ENCODE measurements around the gene MAGED2. TPM values are rescaled to one million over a fixed set of nuclear protein-coding genes. Genes with fewer than 3 reads are reported as not detected.
"Not testable (repeated sequence)": the region's sequence is repeated elsewhere in the genome, so short reads cannot be mapped to it uniquely, and the experiment has no call there.

Gene MAGED2
- 216 and 227 TPM in 2 replicates for total RNA-seq (2014; rRNA removed; shearing (Covaris generic))

DNA sequence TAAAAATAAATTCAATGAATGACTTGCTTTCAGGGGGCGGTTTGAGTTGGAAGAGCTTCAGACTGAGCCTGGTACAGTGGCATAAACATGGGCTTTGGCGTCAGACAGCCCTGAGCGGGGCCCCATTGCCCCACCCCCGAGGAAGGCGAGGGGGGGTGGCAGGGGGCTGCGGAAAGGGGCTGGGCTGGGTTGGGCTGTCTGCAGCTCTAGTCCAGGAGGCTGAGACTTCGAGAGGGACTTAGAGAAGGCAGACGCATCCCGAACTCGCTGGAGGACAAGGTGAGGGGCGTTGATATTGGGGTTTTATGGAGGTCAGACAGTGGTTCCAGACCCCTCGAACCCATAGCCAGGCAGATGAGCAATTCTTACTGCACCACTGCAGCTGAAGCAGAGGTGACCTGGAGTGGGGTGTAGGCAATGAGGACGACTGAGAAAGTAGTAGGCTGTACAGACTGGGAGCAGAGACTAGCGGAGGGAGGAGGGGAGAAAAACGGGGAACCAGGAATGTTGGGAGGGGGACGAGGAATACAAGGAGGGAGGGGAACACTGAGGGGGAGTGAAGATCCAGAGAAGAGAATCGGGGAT is at the start of gene MAGED2:
Gene MAGED2 (plus strand): TSS at position 222 of the 585 bp plus-strand sequence. CDS start 1,587 bp downstream, outside the sequence.
- DNase-seq, result peak; percentile 67
- peaks cover 24% of the 10 kb centered on the region for H3K36me3 ChIP-seq (replicated peaks; ENCODE audit: control insufficient read depth, insufficient read depth, low read length)
- H3K4me3 ChIP-seq (ENCODE audit: insufficient read depth, low read depth, low read length), result peak within 1 kb of the TSS; percentile 55
- no peaks in the 10 kb centered on the region for H3K27me3 ChIP-seq (ENCODE audit: control insufficient read depth, insufficient read depth, low read length)

DNA sequence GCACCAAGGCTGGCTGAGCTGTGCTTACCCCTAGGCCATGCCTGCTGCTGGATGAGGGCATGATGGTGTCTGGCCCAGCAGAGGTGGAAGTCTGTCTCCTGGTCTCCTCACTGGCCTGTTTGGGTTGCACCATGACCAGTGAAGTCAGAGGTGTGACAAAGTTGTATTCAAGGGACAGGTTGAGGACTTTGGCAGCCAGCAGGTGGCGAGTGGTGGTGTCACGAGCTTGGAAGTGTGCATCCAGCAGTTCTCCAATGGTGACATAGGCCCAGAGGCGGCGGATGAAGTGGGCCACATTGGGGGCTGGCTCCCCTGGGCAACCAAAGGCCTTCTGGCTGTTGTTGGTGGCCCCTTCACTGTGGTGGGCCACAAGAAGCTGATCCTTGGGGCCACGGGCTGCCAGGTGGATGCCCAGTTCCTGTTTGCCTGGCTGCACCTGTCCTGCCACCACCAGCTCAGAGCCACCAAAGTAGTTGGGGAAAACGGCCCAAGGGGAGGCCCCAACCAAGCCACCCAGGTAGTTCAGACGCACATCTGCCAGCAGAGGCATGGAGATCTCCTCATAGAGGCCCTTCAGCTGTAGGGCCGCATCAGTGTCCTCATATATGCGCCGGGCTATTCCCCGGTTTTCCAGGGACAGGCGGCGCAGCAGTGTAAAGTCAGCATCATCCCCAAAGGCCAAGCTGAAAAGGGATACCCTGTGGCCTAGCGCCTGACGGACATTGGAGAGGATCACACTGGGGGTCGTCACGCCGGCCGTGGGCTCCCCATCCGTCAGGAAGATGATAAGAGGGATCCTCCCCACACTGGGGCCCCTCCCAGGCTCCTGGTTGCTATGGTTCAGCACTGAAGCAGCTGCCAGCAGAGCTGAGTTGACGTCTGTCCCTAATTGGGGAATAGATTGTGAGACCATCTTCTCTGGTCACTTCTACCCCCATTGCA is 49.2 kb upstream of the MAGED2 start:
- DNase-seq, result no peak
- Histone ChIP-seq H3K4me3 (ENCODE audit: insufficient read depth, low read depth, low read length) (no peak overlapping the region), H3K27me3 (ENCODE audit: control insufficient read depth, insufficient read depth, low read length) (no peaks in the 10 kb centered on the region), H3K36me3 (replicated peaks; ENCODE audit: control insufficient read depth, insufficient read depth, low read length) (no peaks in the 10 kb centered on the region)

- not testable (repeated sequence) for H3K4me3 ChIP-seq (ENCODE audit: insufficient read depth, low read depth, low read length); H3K36me3 ChIP-seq (replicated peaks; ENCODE audit: control insufficient read depth, insufficient read depth, low read length); H3K27me3 ChIP-seq (ENCODE audit: control insufficient read depth, insufficient read depth, low read length)
- DNase-seq, result peak; percentile 39
Observed at GRCh38 chrX:54774391-54775094, 33.0 kb upstream of the MAGED2 start.

- Histone ChIP-seq H3K36me3 (replicated peaks; ENCODE audit: control insufficient read depth, insufficient read depth, low read length) (no peaks in the 10 kb centered on the region), H3K27me3 (ENCODE audit: control insufficient read depth, insufficient read depth, low read length) (no peaks in the 10 kb centered on the region), H3K4me3 (ENCODE audit: insufficient read depth, low read depth, low read length) (no peak overlapping the region)
- no peak for DNase-seq
Observed at GRCh38 chrX:54776061-54776460, 31.5 kb upstream of the MAGED2 start.

- Histone ChIP-seq H3K27me3 (ENCODE audit: control insufficient read depth, insufficient read depth, low read length) (no peaks in the 10 kb centered on the region), H3K36me3 (replicated peaks; ENCODE audit: control insufficient read depth, insufficient read depth, low read length) (no peaks in the 10 kb centered on the region), H3K4me3 (ENCODE audit: insufficient read depth, low read depth, low read length) (no peak overlapping the region)
- no peak for DNase-seq
Observed at GRCh38 chrX:54776987-54777672, 30.4 kb upstream of the MAGED2 start.

DNA sequence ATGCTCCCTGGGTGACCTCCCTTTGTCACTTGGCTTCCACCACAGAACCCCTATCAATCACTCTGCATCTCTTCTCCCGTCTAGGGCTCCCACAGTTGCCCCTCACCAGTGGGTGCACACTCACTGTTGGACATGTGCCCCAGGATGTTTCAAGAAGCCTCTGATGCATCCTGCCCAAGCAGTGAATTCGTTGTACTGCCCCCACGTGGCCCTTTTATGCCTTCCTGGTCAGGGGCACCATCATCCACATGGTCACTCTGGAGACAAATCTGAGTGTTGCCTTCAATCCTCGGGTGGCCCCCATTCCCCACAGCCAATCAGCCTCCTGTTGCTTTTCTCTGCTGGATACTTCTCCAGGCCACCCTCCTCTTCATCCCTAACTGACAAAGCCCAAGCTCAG is 21.6 kb upstream of the MAGED2 start:
- no peak overlapping the region for H3K4me3 ChIP-seq (ENCODE audit: insufficient read depth, low read depth, low read length)
- no peaks in the 10 kb centered on the region for H3K27me3 ChIP-seq (ENCODE audit: control insufficient read depth, insufficient read depth, low read length)
- no peaks in the 10 kb centered on the region for H3K36me3 ChIP-seq (replicated peaks; ENCODE audit: control insufficient read depth, insufficient read depth, low read length)
- DNase-seq, result no peak

- no peaks in the 10 kb centered on the region for H3K36me3 ChIP-seq (replicated peaks; ENCODE audit: control insufficient read depth, insufficient read depth, low read length)
- peak; percentile 43 for DNase-seq
Observed at GRCh38 chrX:54786967-54787366, 20.6 kb upstream of the MAGED2 start.

GRCh38 chrX:54788446-54788845 is 19.1 kb upstream of the MAGED2 start:
- DNase-seq, result no peak
- no peaks in the 10 kb centered on the region for H3K36me3 ChIP-seq (replicated peaks; ENCODE audit: control insufficient read depth, insufficient read depth, low read length)
- no peak overlapping the region for H3K4me3 ChIP-seq (ENCODE audit: insufficient read depth, low read depth, low read length)
- H3K27me3 ChIP-seq (ENCODE audit: control insufficient read depth, insufficient read depth, low read length), result no peaks in the 10 kb centered on the region

More at GRCh38 chrX:54786967-54787366, 20.6 kb upstream of the MAGED2 start:
- Histone ChIP-seq H3K4me3 (ENCODE audit: insufficient read depth, low read depth, low read length) (no peak overlapping the region), H3K27me3 (ENCODE audit: control insufficient read depth, insufficient read depth, low read length) (no peaks in the 10 kb centered on the region)

DNA sequence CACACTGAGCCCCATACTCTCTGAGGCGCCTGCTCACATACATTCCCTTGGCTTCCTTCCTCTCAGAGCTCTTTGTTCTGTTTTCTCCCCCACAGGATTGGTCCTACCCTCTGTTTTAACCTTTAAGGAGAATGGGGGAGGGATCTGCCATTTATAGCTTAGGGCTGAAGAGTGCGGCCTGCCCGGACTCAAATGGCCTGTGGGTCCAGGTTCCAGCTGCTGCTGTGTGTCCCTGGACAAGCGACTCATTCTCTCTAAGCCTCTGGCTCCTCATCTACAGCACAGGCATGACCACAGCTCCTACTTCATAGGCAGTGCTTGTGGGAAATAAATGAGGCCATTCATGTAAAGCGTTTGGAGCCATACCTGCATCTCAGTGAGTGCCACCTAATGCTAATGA is 18.1 kb upstream of the MAGED2 start:
- not testable (repeated sequence) for H3K27me3 ChIP-seq (ENCODE audit: control insufficient read depth, insufficient read depth, low read length); H3K4me3 ChIP-seq (ENCODE audit: insufficient read depth, low read depth, low read length); H3K36me3 ChIP-seq (replicated peaks; ENCODE audit: control insufficient read depth, insufficient read depth, low read length); DNase-seq

DNA sequence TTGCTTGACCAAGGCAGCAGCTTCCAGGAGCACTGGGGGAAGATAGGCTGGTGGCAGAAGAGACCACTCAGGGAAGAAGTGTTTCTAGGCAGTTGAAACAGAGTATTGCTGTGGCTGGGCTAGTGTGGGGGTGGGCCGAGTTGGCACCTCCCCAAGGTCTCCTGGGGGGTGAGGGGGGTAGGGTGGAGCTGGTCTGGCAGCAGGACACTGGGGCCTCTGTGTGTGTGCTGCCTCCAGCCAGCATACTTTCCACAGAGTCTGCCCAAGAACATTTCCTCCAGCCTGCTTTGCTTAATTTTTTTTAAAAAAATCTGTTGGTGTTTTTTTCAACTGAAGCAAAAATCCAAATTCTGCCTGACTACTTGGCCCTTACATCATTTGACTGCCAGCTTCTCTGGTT is 13.5 kb upstream of the MAGED2 start:
- DNase-seq, result no peak
- Histone ChIP-seq H3K4me3 (ENCODE audit: insufficient read depth, low read depth, low read length) (no peak overlapping the region), H3K27me3 (ENCODE audit: control insufficient read depth, insufficient read depth, low read length) (no peaks in the 10 kb centered on the region), H3K36me3 (replicated peaks; ENCODE audit: control insufficient read depth, insufficient read depth, low read length) (no peaks in the 10 kb centered on the region)

GRCh38 chrX:54794795-54795194 is 12.8 kb upstream of the MAGED2 start:
- no peaks in the 10 kb centered on the region for H3K36me3 ChIP-seq (replicated peaks; ENCODE audit: control insufficient read depth, insufficient read depth, low read length)
- H3K4me3 ChIP-seq (ENCODE audit: insufficient read depth, low read depth, low read length), result no peak overlapping the region
- no peak for DNase-seq
- no peaks in the 10 kb centered on the region for H3K27me3 ChIP-seq (ENCODE audit: control insufficient read depth, insufficient read depth, low read length)

DNA sequence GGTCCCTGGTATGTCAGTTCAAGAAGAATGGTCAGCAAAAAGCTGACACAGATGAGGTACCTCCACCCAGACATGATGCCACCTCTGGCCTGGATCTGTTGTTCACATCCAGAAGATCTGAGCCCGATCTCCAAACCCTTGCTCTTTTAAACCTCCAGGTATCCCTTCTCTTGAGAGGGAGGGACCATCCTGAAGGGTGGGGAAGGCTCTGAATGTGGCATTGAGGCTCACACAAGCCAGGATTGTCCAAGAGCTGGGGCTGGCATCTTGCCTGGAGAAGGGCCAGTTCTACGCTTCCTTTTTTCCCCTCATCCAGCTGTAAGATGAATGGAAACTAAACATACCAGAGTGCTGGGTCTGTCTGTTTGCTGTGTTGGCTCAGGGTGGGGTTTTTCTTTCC is 9.4 kb upstream of the MAGED2 start, which contains the start of gene ITIH6:
Gene ITIH6 (minus strand): TSS at position 119 of the 400 bp plus-strand sequence. CDS start 45 bp downstream, at position 74.
- H3K27me3 ChIP-seq (ENCODE audit: control insufficient read depth, insufficient read depth, low read length), result no peaks in the 10 kb centered on the region
- DNase-seq, result no peak
- no peak within 1 kb of the TSS for H3K4me3 ChIP-seq (ENCODE audit: insufficient read depth, low read depth, low read length)
- H3K36me3 ChIP-seq (replicated peaks; ENCODE audit: control insufficient read depth, insufficient read depth, low read length), result no peaks in the 10 kb centered on the region

- no peak for DNase-seq
- no peaks in the 10 kb centered on the region for H3K36me3 ChIP-seq (replicated peaks; ENCODE audit: control insufficient read depth, insufficient read depth, low read length)
- no peaks in the 10 kb centered on the region for H3K27me3 ChIP-seq (ENCODE audit: control insufficient read depth, insufficient read depth, low read length)
- no peak overlapping the region for H3K4me3 ChIP-seq (ENCODE audit: insufficient read depth, low read depth, low read length)
Observed at GRCh38 chrX:54799046-54799445, 8.5 kb upstream of the MAGED2 start.

- H3K36me3 ChIP-seq (replicated peaks; ENCODE audit: control insufficient read depth, insufficient read depth, low read length), result peaks cover 25% of the 10 kb centered on the region
- H3K27me3 ChIP-seq (ENCODE audit: control insufficient read depth, insufficient read depth, low read length), result no peaks in the 10 kb centered on the region
- H3K4me3 ChIP-seq (ENCODE audit: insufficient read depth, low read depth, low read length), result peak overlapping the region; percentile 55
- DNase-seq, result peak; percentile 85
Observed at GRCh38 chrX:54808109-54808604, 612 bp downstream of the MAGED2 start.

Data from H7 (cell line).